NCI-H82 treated with DMSO at 0.1 percent for 48 hours (cell line): ENCODE data around the gene PPP2R2B.

Experiments used
- DNase-seq: peaks from one replicate; lab custom pipeline; 2025; ENCODE audit not compliant: unreplicated experiment; lab: John Stamatoyannopoulos, UW

The PPP2R2B gene

DNA sequence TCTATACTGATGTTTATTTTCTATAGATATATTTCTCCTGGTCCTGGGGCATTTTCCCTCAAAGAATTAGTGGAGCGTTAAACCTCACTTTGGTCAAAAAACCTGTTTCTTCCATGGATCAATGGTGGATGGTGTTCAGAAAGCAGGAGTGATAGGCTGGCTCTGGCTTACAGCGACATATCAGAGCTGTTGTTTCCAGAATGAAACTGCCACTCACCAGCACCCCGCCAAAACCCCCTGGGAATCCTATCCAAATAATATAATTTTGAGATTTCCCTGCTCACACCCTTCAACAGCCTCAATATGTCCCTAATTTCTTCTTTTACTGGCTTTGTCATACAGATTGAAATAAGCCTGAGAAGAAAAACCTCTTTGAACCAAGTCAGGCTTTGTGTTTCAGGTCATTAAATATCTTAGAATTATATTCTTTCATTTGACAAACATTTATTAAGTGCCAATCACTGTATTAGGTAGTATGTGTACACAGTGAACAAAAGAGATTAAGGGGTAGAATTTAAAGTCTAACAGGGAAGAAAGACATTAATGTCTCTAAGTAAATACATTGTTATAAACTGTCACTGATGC lies 218.1 kb downstream of the PPP2R2B start:
- no peak for DNase-seq

DNA sequence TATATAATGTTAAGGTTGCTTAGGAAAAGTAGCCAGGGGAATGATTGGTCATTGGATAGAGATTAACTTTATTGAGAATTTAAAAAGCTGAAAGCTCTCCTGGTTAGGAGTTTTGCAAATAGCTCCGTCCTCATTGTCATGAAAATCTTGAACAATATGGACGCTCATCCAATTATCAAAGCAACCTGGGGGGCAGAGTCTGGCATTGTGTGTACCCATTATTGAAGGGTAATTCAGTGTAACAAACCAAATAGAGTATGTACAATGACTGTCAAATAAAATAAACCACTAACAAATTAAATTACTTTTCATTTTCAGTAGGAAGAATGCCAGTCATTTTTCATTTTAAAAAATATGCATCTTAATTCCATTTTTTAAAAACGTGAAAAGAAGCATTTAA lies 218.6 kb downstream of the PPP2R2B start:
- no peak for DNase-seq

DNA sequence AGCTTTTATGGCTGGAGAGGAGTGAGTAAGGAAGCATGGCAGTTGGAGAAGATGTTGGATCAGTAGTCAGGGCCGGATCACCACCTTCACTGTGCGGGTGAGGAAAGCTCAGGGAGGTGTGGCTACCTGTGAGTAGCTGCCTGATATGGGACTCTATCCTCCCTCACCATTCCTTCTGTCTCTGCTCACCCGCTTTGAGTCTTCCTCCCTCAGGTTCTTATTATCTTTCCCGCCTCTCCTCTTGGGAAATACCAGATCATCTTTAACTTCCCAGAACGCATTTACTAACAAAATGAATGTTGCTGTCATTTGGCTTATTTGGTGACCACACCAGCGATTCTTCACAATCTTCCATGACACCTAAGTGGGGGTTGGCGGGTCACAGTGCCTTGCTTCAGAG lies 221.9 kb downstream of the PPP2R2B start:
- no peak for DNase-seq

DNA sequence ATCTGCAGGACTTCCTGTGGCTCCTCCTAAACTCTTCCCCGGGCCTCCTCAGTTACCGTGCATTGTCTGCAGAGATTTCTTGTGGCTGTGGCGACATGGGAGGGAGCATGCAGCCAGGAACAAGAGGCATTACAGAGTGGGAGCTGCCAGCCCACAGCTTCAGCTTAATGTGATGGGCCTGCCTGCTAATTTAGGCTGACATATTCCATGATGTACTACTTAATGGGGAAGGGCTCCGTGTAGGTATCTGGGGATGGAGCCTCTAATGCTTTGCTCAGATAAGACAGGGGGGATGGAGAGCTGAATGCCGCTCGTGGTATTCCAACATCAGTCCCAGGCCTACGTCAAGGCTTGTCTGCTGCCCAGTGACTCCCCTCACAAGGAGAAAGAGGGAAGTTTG lies 225.0 kb downstream of the PPP2R2B start:
- no peak for DNase-seq

DNA sequence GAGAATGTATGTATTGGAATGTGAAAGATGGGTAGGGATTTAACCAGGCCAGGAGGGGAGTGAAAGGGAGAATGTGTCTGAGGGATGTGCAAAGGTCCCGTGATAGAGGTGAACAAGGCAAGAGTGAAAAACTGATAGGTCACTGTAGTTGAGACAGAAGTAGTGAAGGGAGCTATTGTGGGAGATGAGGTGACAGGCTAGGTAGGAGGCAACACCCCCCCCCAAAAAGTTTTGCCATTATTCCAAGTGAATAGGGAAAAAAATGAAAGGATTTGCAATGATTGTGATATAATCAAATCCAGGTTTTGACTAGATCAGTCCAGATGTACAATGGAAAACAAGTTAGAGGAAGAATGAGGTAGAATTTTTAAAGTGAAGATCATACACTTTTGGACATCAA lies 226.0 kb downstream of the PPP2R2B start:
- DNase-seq: no peak

DNA sequence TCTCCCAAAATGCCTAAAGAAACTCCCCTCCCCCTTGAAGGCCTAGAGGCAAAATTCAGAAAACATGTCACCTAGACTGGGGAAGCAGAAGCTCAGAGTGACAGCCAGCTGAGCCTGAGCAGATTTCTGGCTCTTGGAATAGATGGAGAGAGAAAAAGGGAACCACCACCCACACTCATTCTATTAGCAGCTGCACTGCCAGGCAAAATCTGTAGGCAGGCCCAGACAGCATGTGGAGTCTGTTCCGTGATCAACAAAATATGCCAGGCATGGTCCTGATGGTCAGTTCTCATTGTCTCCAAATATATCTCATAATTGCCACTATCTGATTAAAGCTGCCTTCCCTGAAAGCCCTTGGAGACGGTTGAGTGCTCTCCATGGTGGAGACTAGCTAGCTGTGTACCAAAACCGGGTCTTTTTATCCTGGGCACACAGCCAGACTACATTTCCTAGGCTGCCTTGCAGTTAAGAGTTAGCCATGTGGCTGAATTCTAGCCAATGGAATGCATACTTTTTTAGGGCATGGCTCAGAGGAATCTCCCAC lies 230.8 kb downstream of the PPP2R2B start:
- DNase-seq: no peak

DNA sequence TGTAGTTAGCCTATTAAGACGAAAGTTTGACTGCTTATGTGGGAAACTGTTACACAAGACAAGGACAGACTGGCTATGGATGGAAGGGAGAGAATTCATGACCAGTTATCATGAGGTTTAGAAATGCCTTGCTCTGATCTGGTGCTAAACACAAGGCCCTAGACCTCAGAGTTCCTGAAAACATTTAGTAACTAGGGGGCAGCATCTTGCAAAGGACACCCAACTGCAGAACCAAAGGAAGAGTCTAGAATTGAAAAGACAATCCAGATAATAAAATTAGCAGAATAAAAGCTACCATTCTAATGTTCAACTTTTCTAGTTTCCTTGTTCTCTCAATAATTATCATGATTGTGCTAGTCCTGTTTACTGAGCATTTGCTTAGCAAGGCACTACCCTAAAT lies 232.1 kb downstream of the PPP2R2B start:
- DNase-seq: no peak

DNA sequence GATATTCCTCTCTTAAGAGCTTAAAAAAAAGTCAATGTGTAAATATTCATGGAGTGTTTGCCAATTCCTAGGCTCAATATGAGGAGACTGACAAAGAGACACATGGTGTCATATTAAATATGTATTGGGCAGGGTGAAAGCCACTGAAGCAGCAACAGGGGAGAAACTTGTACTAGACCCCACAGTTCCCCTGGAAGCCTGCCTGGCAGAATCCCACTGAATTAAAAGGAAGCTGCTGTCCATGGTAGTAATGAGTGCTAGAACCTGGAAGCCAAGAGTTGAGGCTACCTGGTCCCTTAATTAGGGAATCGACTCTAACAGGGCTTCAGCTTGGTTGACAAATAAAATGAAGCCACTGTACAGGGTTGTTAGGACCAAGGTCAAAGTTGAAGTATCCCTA lies 233.2 kb downstream of the PPP2R2B start:
- no peak for DNase-seq

DNA sequence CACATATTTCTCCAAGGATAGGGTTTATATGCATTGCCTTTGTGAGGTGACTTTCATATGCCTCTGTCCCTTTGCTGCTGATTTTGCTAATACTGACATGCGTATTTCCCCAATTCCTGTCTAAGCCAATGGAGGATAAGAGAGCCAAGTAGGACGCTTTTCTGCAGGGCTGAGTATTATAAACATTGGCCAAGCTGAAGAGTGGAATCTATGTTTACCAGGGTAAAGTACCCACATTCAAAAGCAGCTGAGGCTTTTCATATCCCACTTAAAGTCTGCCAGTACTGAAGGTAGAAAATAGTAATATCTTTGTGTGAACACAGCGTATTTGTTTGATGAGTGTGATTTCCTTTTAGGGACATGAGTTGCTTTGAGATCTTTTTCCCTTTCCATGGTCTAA lies 233.7 kb downstream of the PPP2R2B start:
- no peak for DNase-seq

DNA sequence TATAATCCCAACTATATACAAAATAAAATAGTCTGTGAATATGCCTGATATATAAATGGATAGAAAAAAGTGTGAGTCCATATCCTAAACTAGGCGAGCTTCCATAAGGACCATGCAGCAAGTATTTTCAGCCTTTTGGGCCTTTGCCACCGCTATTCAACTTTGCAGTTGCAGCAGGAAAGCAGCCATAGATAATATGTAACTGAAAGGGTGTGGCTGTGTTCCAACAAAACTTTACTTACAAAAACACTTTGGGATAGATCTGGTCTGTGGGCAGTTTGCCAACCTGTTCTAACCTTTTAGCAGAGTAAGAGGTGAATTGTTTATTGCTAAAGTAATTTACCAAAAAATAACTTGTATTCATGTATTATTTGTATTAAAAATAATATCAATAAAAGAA lies 234.8 kb downstream of the PPP2R2B start:
- DNase-seq: no peak

DNA sequence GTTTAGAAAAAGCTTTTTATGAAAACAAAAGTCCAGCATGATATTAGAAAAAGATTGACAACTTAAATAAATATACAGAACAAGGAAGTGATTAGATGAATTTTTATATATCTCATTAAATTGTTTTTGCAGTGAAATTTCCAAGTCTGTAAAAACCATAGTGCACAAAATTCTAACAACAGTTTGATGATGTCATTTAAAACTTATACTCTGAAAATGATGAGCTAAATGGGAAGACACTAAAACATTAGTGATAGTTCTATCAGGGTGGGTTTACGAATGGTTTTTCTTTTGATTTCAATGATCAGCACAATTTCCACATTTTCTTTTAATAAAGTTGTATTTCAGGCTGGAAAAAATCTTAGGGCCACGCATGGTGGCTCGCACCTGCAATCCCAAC lies 236.1 kb downstream of the PPP2R2B start:
- no peak for DNase-seq

DNA sequence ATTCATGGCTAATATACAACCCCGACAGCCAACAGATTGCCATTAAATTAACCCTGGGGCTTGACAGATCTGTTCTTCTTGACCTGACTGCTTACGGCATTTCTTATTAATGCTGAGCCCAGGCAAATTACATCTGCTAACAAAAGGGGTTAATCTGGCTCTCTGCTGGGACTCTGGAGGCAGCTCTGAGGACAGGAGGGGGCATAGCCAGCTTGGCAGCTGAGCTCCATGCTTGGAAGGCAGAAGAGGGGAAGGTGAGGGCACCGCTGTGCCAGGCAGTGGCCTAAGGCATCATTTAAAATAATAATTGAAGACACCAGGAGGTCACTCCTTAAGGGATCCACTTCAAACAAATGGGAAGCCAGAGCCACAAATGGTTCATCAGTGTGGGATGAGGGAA lies 236.6 kb downstream of the PPP2R2B start:
- DNase-seq: peak; percentile 28

DNA sequence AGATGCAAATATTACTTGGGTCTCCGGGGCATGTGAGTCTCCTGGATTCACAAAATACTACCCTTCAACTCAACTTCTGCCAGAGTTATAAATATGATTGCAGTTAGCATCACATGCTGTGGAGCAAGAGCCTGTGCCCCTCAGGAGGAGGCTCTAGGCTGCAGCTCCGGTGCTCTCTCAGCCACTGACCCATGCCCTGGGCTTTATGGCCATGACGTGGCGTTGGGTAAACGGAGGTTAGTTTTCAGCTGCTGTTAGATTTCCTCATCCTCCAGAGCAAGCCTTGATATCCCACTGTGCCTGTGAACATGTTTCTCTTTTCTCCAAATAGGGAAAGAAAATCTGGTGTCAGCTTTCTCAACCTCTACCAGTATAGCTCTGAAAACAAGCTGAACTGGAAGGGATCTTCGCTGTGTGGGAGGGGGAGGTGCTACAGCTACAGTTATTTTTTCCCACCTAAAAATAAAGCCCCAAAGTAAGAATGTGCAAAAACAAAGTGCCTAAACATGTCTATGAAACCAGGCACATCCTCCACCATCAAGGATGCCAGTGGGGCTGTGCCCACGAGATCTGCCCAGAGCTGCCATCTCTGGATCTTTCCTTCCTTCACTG lies 238.2 kb downstream of the PPP2R2B start:
- DNase-seq: no peak

DNA sequence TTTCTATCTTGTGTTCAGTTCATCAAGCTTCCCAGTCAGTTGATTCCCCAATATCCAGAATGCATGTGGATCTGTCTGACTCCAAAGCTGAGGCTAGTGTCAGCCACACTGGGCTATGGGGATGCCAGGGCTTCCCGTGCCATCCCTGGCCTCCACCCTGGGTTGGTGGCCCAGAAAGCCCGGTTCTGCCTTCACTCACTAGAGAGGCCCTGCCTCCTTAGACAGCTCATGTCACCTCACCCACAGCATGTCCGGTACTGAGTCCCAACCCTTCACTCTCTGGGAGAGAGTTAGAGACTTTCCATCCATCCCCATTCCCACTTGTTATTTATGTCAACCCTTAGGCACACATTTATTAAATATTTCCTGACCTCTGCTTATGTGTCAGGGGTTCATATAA lies 243.1 kb downstream of the PPP2R2B start:
- DNase-seq: no peak

DNA sequence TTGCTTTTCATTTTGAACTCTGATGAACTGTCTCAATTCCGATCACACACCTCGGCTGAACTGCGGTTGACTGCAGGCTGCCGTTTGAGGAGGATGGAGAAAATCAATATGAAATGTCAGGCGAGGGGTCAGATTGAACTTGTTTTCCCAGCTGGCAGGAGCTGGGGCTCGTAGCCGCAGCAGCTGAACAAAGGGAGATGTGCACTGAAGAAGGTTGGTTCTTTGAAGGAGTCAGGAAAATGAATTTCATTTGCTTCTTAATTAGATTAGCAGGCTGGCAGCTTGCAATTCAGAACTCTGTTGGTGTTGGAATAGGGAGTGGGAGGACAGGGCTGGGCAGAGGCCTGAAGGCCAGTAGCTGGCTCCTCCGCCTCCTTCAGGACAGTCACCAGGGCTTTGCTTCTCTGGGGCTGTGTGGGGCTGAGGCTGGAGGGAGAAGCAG lies 245.2 kb downstream of the PPP2R2B start:
- no peak for DNase-seq

DNA sequence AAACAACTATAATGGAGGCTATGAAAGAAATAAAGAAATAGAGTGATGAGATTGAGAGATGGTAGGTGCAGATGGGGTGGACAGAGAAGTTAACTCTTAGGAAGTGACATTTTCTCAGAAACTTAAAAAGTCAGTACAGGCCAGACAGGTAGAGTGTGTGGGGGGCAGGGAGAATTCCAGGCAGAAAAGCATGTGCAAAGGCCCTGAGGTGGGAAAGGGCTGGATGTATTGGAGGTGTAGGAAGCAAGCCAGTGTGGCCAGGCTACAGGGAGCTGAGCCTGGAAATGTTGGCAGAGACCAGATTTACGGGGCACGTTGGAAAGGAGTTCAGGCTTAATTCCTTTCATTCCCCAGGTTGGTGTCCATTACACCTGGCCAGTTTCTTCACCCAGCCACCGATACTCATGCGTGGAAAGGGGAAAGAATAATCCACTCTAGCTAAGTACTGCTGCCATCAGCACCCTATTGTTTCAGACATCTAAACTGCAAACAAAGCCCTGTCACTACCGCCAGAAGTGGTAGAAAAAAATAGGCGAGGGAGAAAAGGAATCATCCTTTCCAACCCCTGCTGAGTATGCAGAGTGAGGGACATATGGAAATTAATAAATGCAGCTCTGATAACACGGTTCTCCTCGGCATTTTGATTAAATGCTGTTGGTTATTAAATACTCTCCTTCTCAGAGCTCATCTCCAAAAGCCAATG lies 245.8 kb downstream of the PPP2R2B start:
- DNase-seq: no peak

DNA sequence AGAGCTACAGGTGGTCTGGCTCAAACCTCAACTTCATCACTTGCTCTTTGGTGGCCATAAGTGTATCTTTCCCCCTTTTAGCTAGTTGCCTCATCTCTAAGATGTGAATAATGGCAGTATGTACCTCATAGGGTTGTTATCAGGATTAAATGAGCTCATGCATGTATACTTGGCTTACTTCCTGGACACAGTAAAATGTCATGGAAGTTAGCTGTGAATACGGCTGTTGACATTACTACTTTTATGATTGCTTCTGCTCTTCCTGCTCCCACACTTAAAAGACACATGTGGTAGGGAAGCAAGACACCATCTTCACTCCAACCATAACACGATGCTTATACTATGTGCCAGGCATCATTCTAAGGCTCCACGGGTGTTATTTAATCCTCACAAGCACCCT lies 248.1 kb downstream of the PPP2R2B start:
- no peak for DNase-seq

DNA sequence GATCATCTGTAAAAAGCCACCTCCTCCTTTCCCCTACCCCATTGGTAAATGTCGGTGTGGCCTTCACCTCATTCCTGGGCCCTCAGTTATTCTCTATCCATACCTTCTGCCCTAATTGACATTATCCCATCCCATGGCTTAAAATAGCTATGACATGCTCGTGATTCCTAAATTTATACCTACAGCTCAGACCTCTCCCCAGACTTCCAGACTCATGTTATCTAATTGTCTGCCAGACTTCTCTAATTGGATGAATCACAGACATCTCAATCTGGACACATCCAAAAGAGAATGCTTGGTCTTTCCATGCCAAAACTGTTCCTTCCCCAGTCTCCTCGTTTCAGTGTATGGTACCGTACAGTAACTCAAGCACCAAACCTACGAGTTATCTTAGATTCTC lies 249.6 kb downstream of the PPP2R2B start:
- peak; percentile 73 for DNase-seq

DNA sequence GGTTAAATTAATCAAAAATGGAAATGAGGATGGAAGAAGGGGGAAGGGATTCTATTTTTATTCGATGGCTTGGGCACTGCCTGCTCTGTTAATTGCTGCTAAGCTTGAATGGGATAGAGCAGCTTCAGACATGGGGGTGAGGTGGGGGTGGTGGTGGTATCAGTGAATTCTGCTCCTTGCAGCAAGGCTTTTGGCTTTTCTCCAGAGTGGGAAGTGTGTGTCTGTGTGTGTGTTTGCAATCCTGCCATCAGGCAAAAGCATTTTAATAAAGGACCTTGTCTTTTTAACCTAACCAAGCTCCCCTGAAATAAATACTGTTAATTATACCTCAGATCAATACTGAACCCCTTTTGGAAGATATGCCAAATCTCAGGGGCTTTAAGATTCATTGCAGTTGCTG lies 251.6 kb downstream of the PPP2R2B start:
- peak; percentile 9 for DNase-seq

DNA sequence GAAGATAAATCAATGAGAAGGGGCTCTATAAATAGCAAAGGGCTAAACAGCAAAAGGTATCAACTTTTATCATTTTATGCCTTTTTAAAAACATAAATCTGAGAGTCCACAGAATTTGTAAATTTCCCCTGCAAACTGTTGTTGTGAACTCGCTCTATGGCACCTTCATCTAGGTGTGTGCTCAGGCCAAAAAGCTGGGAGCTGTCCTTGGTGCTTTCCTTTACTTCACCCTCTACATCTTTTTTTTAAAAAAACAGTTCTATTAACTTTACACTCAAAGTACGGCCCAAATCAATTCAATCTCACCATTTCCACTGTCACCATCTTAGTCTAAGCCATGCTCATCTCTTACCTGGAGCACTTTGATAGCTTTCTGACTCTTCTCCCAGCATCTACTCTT lies 254.4 kb downstream of the PPP2R2B start:
- DNase-seq: no peak

DNA sequence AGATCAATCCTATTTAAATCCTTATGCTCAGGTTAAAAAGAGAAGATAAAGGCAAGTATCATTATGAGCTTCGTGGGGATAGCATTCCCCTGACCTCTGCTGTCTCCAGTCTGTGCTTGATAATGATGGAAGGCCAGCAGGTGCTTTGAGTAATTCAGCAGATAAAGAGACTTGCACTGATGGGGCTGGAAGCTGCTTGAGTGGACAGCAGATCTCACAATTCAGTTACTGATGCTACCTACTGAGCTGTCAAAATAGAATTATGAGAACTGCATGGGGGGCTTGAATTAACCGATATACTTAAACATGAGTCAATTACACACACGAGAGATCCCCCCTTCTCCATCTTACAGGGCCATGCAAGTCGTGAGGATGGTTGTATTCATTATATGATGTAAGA lies 254.9 kb downstream of the PPP2R2B start:
- no peak for DNase-seq

DNA sequence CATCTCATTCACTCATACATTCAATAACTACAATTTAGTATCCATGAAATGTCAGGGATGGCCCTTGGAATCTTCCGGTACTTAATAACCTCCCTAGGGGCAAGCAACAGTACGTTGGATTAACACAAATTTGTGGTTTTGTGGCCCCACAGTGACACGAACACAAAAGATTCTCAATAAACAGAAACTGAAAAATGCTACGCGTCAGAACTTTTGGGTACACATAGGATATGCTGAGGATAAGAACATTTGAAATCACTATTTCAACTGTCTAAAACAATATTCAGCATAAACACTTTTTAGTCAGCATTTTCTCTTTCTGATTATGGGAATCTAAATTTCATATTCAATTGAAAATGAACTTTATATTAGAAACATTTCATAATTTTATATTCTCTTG lies 255.5 kb downstream of the PPP2R2B start:
- DNase-seq: no peak
